Skin epidermis (tissue), 12 donors: Measurements from ENCODE around the gene DDX20.
"Not testable (repeated sequence)": the region's sequence is repeated elsewhere in the genome, so short reads cannot be mapped to it uniquely, and the experiment has no call there.

Experiments
- H3K27ac ChIP-seq, 21 experiments: fragments of 200-600 bp; sonication (generic) in 11 of 21; one replicate each; pipeline ENCODE4 v1.5.0; 2020; ENCODE audit warnings: mild to moderate bottlenecking in 3 of 21, inconsistent platforms in 2 of 21, moderate library complexity in 2 of 21
- H3K4me3 ChIP-seq, 7 experiments: fragments of 200-600 bp; sonication (generic) in 2 of 7; one replicate each; pipeline ENCODE4 v1.5.0; 2020; ENCODE audit warnings: inconsistent platforms in 2 of 7, mild to moderate bottlenecking in 2 of 7, moderate library complexity in 1 of 7

Gene DDX20

GRCh38 chr1:111732718-111733117 lies 23.0 kb upstream of the DDX20 start:
- H3K4me3 ChIP-seq: no peak overlapping the region
- peak overlapping the region in 14 of 21 experiments; percentile 2 to 77 (median 44) for H3K27ac ChIP-seq

GRCh38 chr1:111733183-111733991 lies 22.3 kb upstream of the DDX20 start:
- no peak overlapping the region for H3K4me3 ChIP-seq
- peak overlapping the region in 20 of 21 experiments; percentile 7 to 77 (median 64) for H3K27ac ChIP-seq

- no peak overlapping the region for H3K4me3 ChIP-seq
- H3K27ac ChIP-seq: peak overlapping the region in 20 of 21 experiments; percentile 7 to 77 (median 64)
These were observed 21.7 kb upstream of the DDX20 start for GRCh38 chr1:111733992-111734341.

GRCh38 chr1:111734426-111734825 lies 21.3 kb upstream of the DDX20 start:
- Histone ChIP-seq H3K4me3 (no peak overlapping the region), H3K27ac (peak overlapping the region in 17 of 21 experiments; percentile 8 to 77 (median 65))

GRCh38 chr1:111734856-111735255 lies 20.8 kb upstream of the DDX20 start:
- H3K4me3 ChIP-seq: no peak overlapping the region

GRCh38 chr1:111735321-111735720 lies 20.4 kb upstream of the DDX20 start:
- no peak overlapping the region for H3K4me3 ChIP-seq

More at GRCh38 chr1:111734856-111735255, 20.8 kb upstream of the DDX20 start:
- peak overlapping the region in 6 of 21 experiments; percentile 62 to 77 (median 72) for H3K27ac ChIP-seq

GRCh38 chr1:111735858-111736544 lies 19.7 kb upstream of the DDX20 start:
- peak overlapping the region in 1 of 21 experiments; percentile 28 for H3K27ac ChIP-seq
- H3K4me3 ChIP-seq: no peak overlapping the region

More at GRCh38 chr1:111735321-111735720, 20.4 kb upstream of the DDX20 start:
- H3K27ac ChIP-seq: peak overlapping the region in 1 of 21 experiments; percentile 28

GRCh38 chr1:111736548-111737215 lies 19.0 kb upstream of the DDX20 start:
- peak overlapping the region in 6 of 21 experiments; percentile 20 to 95 (median 62) for H3K27ac ChIP-seq
- no peak overlapping the region for H3K4me3 ChIP-seq

- Histone ChIP-seq H3K27ac (peak overlapping the region in 15 of 21 experiments; percentile 79 to 96 (median 87)), H3K4me3 (peak overlapping the region; percentile 39 to 69 (median 49))
These were observed 18.2 kb upstream of the DDX20 start for GRCh38 chr1:111737216-111738132.

GRCh38 chr1:111738133-111738435 lies 17.6 kb upstream of the DDX20 start:
- H3K27ac ChIP-seq: peak overlapping the region in 19 of 21 experiments; percentile 71 to 96 (median 86)
- H3K4me3 ChIP-seq: peak overlapping the region; percentile 39 to 69 (median 49)

- peak overlapping the region; percentile 39 to 69 (median 49) for H3K4me3 ChIP-seq
- H3K27ac ChIP-seq: peak overlapping the region; percentile 18 to 96 (median 86)
These were observed 17.1 kb upstream of the DDX20 start for GRCh38 chr1:111738436-111739193.

- Histone ChIP-seq H3K27ac (peak within 1 kb of the TSS; percentile 18 to 96 (median 86)), H3K4me3 (peak within 1 kb of the TSS; percentile 39 to 69 (median 49))
These were observed 16.3 kb upstream of the DDX20 start, which contains the start of gene INKA2 for GRCh38 chr1:111739194-111739924. TSS of gene INKA2 (minus strand) at chr1:111739395. CDS start at chr1:111739242, 153 bp downstream.

GRCh38 chr1:111739925-111740765 lies 15.6 kb upstream of the DDX20 start:
- Histone ChIP-seq H3K4me3 (peak overlapping the region; percentile 39 to 69 (median 49)), H3K27ac (peak overlapping the region in 20 of 21 experiments; percentile 4 to 96 (median 86))

- not testable (repeated sequence) for H3K27ac ChIP-seq, H3K4me3 ChIP-seq
These were observed 13.4 kb upstream of the DDX20 start for GRCh38 chr1:111742292-111742691.

- Histone ChIP-seq H3K27ac (no peak overlapping the region), H3K4me3 (no peak overlapping the region)
These were observed 12.7 kb upstream of the DDX20 start for GRCh38 chr1:111742938-111743549.

- H3K4me3 ChIP-seq: no peak overlapping the region
- H3K27ac ChIP-seq: no peak overlapping the region
These were observed 12.0 kb upstream of the DDX20 start for GRCh38 chr1:111743679-111744101.
